Stimulated activated CD4-positive, alpha-beta T cell treated with anti-CD3 and anti-CD28 coated beads, Interleukin-2, amount 100 ng/mL, for 48 hours (primary cell): ENCODE measurements around the gene LSM14A.
"Not testable (repeated sequence)": the region's sequence is repeated elsewhere in the genome, so short reads cannot be mapped to it uniquely, and the experiment has no call there.

ENCODE experiments used
- DNase-seq, 2 donors: peaks; one replicate each; pipeline ENCODE4 v3.0.0-alpha.2; 2020

The LSM14A gene

GRCh38 chr19:34159541-34159940 is 12.8 kb upstream of the LSM14A start:
- not testable (repeated sequence) for DNase-seq

GRCh38 chr19:34161902-34162301 is 10.4 kb upstream of the LSM14A start:
- DNase-seq = not testable (repeated sequence)

- DNase-seq = no peak
Observed at GRCh38 chr19:34165295-34165738, 7.0 kb upstream of the LSM14A start.

GRCh38 chr19:34169475-34170199 is 2.7 kb upstream of the LSM14A start:
- DNase-seq = not testable (repeated sequence)

- DNase-seq = no peak
Observed at GRCh38 chr19:34171539-34171876, 796 bp upstream of the LSM14A start.

- DNase-seq = peak in 1 of 2 donors; percentile 27
Observed at GRCh38 chr19:34172661-34173192, 423 bp downstream of the LSM14A start.

- DNase-seq = no peak
Observed at GRCh38 chr19:34173193-34173956, 1.1 kb downstream of the LSM14A start.

GRCh38 chr19:34175173-34175572 is 2.9 kb downstream of the LSM14A start:
- DNase-seq = not testable (repeated sequence)

- DNase-seq = no peak
Observed at GRCh38 chr19:34176581-34176980, 4.3 kb downstream of the LSM14A start.

GRCh38 chr19:34178274-34178610 is 5.9 kb downstream of the LSM14A start:
- no peak for DNase-seq

GRCh38 chr19:34179066-34179465 is 6.8 kb downstream of the LSM14A start:
- no peak for DNase-seq

- DNase-seq = no peak
Observed at GRCh38 chr19:34180273-34180672, 8.0 kb downstream of the LSM14A start.

- DNase-seq = no peak
Observed at GRCh38 chr19:34180709-34181108, 8.4 kb downstream of the LSM14A start.

- DNase-seq = no peak
Observed at GRCh38 chr19:34181111-34181864, 9.0 kb downstream of the LSM14A start.

GRCh38 chr19:34182125-34182524 is 9.8 kb downstream of the LSM14A start:
- DNase-seq = no peak

- DNase-seq = no peak
Observed at GRCh38 chr19:34184880-34185491, 12.7 kb downstream of the LSM14A start.

GRCh38 chr19:34186205-34186604 is 13.9 kb downstream of the LSM14A start:
- DNase-seq = no peak

GRCh38 chr19:34187011-34187410 is 14.7 kb downstream of the LSM14A start:
- no peak for DNase-seq

- no peak for DNase-seq
Observed at GRCh38 chr19:34188408-34188807, 16.1 kb downstream of the LSM14A start.

- no peak for DNase-seq
Observed at GRCh38 chr19:34189199-34189916, 17.1 kb downstream of the LSM14A start.

- DNase-seq = no peak
Observed at GRCh38 chr19:34189917-34190425, 17.7 kb downstream of the LSM14A start.

GRCh38 chr19:34191355-34191962 is 19.2 kb downstream of the LSM14A start:
- no peak for DNase-seq
